H1 (cell line): ENCODE data around the gene UPF1. TPM values are rescaled to one million over a fixed set of nuclear protein-coding genes. Genes with fewer than 3 reads are reported as not detected.

ENCODE experiments used
- CTCF ChIA-PET: fragments of 300-600 bp; sonication (Branson Sonifier 250); formaldehyde crosslinking; loops from one replicate; lab custom pipeline; 2021; ENCODE audit not compliant: partially characterized antibody; lab: Charles Lee
- POLR2A ChIA-PET: fragments of 300-600 bp; sonication (Branson Sonifier 250); formaldehyde crosslinking; loops from one replicate; lab custom pipeline; 2021; ENCODE audit warnings: inconsistent platforms; ENCODE audit not compliant: partially characterized antibody; lab: Charles Lee
- DNase-seq, 2 experiments: peaks; one replicate each; pipeline versions ENCODE4 v3.0.0 to v3.0.0-alpha.2; 2010 to 2022; ENCODE audit warnings: low spot score in 2 of 2, low read depth in 1 of 2, mixed read lengths in 1 of 2
- FAIRE-seq: peaks from 2 replicates; lab custom pipeline; 2011; peaks lifted over from hg19 to GRCh38; lab: Jason Lieb, UNC
- H2AFZ ChIP-seq: 2 replicates; pipeline ENCODE4 v1.8.1; 2012; ENCODE audit warnings: low read length, inconsistent platforms
- H2AK5ac ChIP-seq: 2 replicates; pipeline ENCODE4 v1.6.1; 2013; ENCODE audit warnings: low read depth, low read length
- H2BK120ac ChIP-seq: replicated peaks from 2 replicates; pipeline ENCODE3; 2013; ENCODE audit warnings: low read depth, low read length, inconsistent platforms
- H2BK12ac ChIP-seq: 2 replicates; pipeline ENCODE4 v1.6.1; 2013; ENCODE audit warnings: low read depth, low read length
- H2BK15ac ChIP-seq: 2 replicates; pipeline ENCODE4 v1.6.1; 2013; ENCODE audit warnings: low read length
- H2BK20ac ChIP-seq: 2 replicates; pipeline ENCODE4 v1.6.1; 2013; ENCODE audit warnings: low read length
- H2BK5ac ChIP-seq: 2 replicates; pipeline ENCODE4 v1.6.1; 2013; ENCODE audit warnings: low read depth, low read length
- H3K14ac ChIP-seq: 2 replicates; pipeline ENCODE4 v1.6.1; 2013; ENCODE audit warnings: inconsistent platforms; ENCODE audit not compliant: insufficient read length
- H3K18ac ChIP-seq: 2 replicates; pipeline ENCODE4 v1.6.1; 2013; ENCODE audit warnings: low read length; ENCODE audit errors: extremely low read depth
- H3K23ac ChIP-seq: 2 replicates; pipeline ENCODE4 v1.6.1; 2013; ENCODE audit warnings: inconsistent platforms; ENCODE audit not compliant: insufficient read length
- H3K23me2 ChIP-seq: 2 replicates; pipeline ENCODE4 v1.6.1; 2013; ENCODE audit warnings: low read depth, low read length
- H3K27ac ChIP-seq: 2 replicates; pipeline ENCODE4 v1.6.1; 2011; ENCODE audit warnings: low read depth, low read length, inconsistent platforms
- H3K27me3 ChIP-seq, 4 experiments: replicated peaks in 1 of 4; 1 replicate in 1 of 4; 2 replicates in 3 of 4; pipeline versions ENCODE4 v1.6.1 to v1.8.1; 2011 to 2013; ENCODE audit warnings: low read length in 3 of 4, mild to moderate bottlenecking in 3 of 4, inconsistent platforms in 2 of 4, mixed read lengths in 2 of 4, moderate library complexity in 1 of 4; ENCODE audit not compliant: control insufficient read depth in 3 of 4, insufficient read depth in 3 of 4; ENCODE audit errors: extremely low read depth in 1 of 4
- H3K36me3 ChIP-seq, 4 experiments: 2 replicates each; pipeline versions ENCODE4 v1.6.1 to v1.8.1; 2011 to 2013; ENCODE audit warnings: mild to moderate bottlenecking in 4 of 4, low read length in 3 of 4, moderate library complexity in 2 of 4, control low read depth in 1 of 4, inconsistent platforms in 1 of 4; ENCODE audit not compliant: insufficient read depth in 4 of 4, control insufficient read depth in 2 of 4
- H3K4ac ChIP-seq: replicated peaks from 2 replicates; pipeline ENCODE3; 2013; ENCODE audit warnings: low read length, low read depth, mixed read lengths, inconsistent platforms; ENCODE audit not compliant: insufficient read length
- H3K4me1 ChIP-seq, 4 experiments: replicated peaks in 1 of 4; 1 replicate in 1 of 4; 2 replicates in 3 of 4; pipeline versions ENCODE4 v1.6.1 to v1.8.1; 2011 to 2013; ENCODE audit warnings: low read length in 3 of 4, inconsistent platforms in 2 of 4, mixed read lengths in 1 of 4; ENCODE audit not compliant: insufficient read depth in 4 of 4, control insufficient read depth in 3 of 4
- H3K4me2 ChIP-seq, 2 experiments: 2 replicates each; pipeline versions ENCODE4 v1.6.1 to v1.8.1; 2011 to 2013; ENCODE audit warnings: low read depth in 2 of 2, low read length in 2 of 2, control low read depth in 1 of 2, inconsistent platforms in 1 of 2, mild to moderate bottlenecking in 1 of 2; ENCODE audit not compliant: insufficient read depth in 1 of 2
- H3K4me3 ChIP-seq, 4 experiments: fragments of 200-600, 300-600 bp in 1 of 4; sonication (generic), shearing (Covaris generic), sonication (Bioruptor Twin) in 1 of 4; 2 replicates each; pipeline versions ENCODE4 v1.5.1 to v1.8.1; 2011 to 2016; ENCODE audit warnings: low read length in 4 of 4, low read depth in 3 of 4, control low read depth in 2 of 4, inconsistent platforms in 2 of 4, mild to moderate bottlenecking in 2 of 4, mixed read lengths in 1 of 4, moderate library complexity in 1 of 4; ENCODE audit not compliant: insufficient read depth in 2 of 4; ENCODE audit errors: extremely low read depth in 1 of 4
- H3K56ac ChIP-seq: replicated peaks from 2 replicates; pipeline ENCODE3; 2013; ENCODE audit warnings: low read depth, mild to moderate bottlenecking, mixed read lengths, low read length, inconsistent platforms; ENCODE audit not compliant: insufficient read length
- H3K79me1 ChIP-seq: 2 replicates; pipeline ENCODE4 v1.6.1; 2013; ENCODE audit warnings: low read depth, low read length, control low read depth
- H3K79me2 ChIP-seq, 2 experiments: 2 replicates each; pipeline versions ENCODE4 v1.6.1 to v1.8.1; 2012 to 2013; ENCODE audit warnings: low read length in 2 of 2, mild to moderate bottlenecking in 2 of 2, inconsistent platforms in 1 of 2; ENCODE audit not compliant: insufficient read depth in 2 of 2, control insufficient read depth in 1 of 2
- H3K9ac ChIP-seq, 4 experiments: replicated peaks in 1 of 4; 1 replicate in 1 of 4; 2 replicates in 3 of 4; pipeline versions ENCODE4 v1.6.1 to v1.8.1; 2011 to 2013; ENCODE audit warnings: low read depth in 3 of 4, low read length in 3 of 4, control low read depth in 2 of 4, mild to moderate bottlenecking in 2 of 4, moderate library complexity in 2 of 4, inconsistent platforms in 1 of 4; ENCODE audit errors: extremely low read depth in 1 of 4
- H3K9me3 ChIP-seq, 2 experiments: 2 replicates each; pipeline versions ENCODE4 v1.6.1 to v1.8.1; 2012 to 2013; ENCODE audit warnings: mild to moderate bottlenecking in 2 of 2, moderate library complexity in 2 of 2, control low read depth in 1 of 2, inconsistent platforms in 1 of 2, low read depth in 1 of 2, low read length in 1 of 2, mixed read lengths in 1 of 2; ENCODE audit not compliant: insufficient read depth in 2 of 2
- H4K20me1 ChIP-seq, 2 experiments: replicated peaks in 1 of 2; 2 replicates each; pipeline versions ENCODE3 to v1.8.1; 2011 to 2013; ENCODE audit warnings: inconsistent platforms in 2 of 2, low read length in 2 of 2, mild to moderate bottlenecking in 1 of 2; ENCODE audit not compliant: insufficient read depth in 2 of 2, control insufficient read depth in 1 of 2
- H4K5ac ChIP-seq: 2 replicates; pipeline ENCODE4 v1.6.1; 2013; ENCODE audit warnings: low read length, low read depth, mixed read lengths, inconsistent platforms; ENCODE audit not compliant: insufficient read length
- H4K8ac ChIP-seq: 2 replicates; pipeline ENCODE4 v1.8.0; 2013; ENCODE audit warnings: mild to moderate bottlenecking, moderate library complexity, low read length, inconsistent platforms; ENCODE audit not compliant: insufficient read depth; ENCODE audit errors: extremely low read depth
- H4K91ac ChIP-seq: replicated peaks from 2 replicates; pipeline ENCODE3; 2013; ENCODE audit warnings: low read length, mixed read lengths, inconsistent platforms; ENCODE audit not compliant: insufficient read length
- BRCA1 ChIP-seq: IDR thresholded peaks from 2 replicates; pipeline ENCODE4 v1.6.1; 2012; ENCODE audit warnings: low read depth, low read length, improper control_type of control experiment
- CHD2 ChIP-seq: IDR thresholded peaks from 2 replicates; pipeline ENCODE4 v1.6.1; 2012; ENCODE audit warnings: low read length, improper control_type of control experiment
- MAFK ChIP-seq: IDR thresholded peaks from 2 replicates; pipeline ENCODE4 v1.6.1; 2012; ENCODE audit warnings: low read depth, mild to moderate bottlenecking, improper control_type of control experiment, low read length
- SIX5 ChIP-seq: IDR thresholded peaks from 2 replicates; pipeline ENCODE4 v1.6.1; 2011; ENCODE audit warnings: mild to moderate bottlenecking, low read depth, low read length
- WGBS, 2 experiments: shearing (Covaris generic) in 1 of 2; methylation state at CpG; one replicate each; pipeline versions ENCODE4 v1.1.6 to v1.1.7; 2013 to 2015; ENCODE audit warnings: low lambda C conversion rate in 2 of 2, mixed read lengths in 2 of 2, inconsistent platforms in 1 of 2, low coverage in 1 of 2, missing lambda C conversion rate in 1 of 2; ENCODE audit not compliant: insufficient replicate concordance in 2 of 2, insufficient coverage in 1 of 2, insufficient read length in 1 of 2; ENCODE audit errors: extremely low coverage in 1 of 2, missing lambda C conversion rate in 1 of 2; 5-methylcytosine and 5-hydroxymethylcytosine counted together
- polyA plus RNA-seq, 7 experiments: library from polyadenylated mRNA; depleted of rRNA in 3 of 7; stranded (reverse) in 5 of 7; unstranded in 2 of 7; fragments of >200 nt in 5 of 7; fragments of 200-250 nt in 2 of 7; gene quantifications; 1 replicate in 5 of 7; 2 replicates in 1 of 7; 4 replicates in 1 of 7; pipeline versions ENCODE4 v1.2.1 to v1.2.3, GENCODE V29; 2011 to 2013; ENCODE audit warnings: missing spikeins in 2 of 7, mixed read lengths in 2 of 7
- total RNA-seq: library from RNA; stranded (reverse); fragmentation: NEBNext Ultra II Directional; extraction: Animal tissue kit (Norgen Biotek cat#: 25700); gene quantifications from 2 replicates; pipeline ENCODE4 v1.2.1, GENCODE V29; 2021

Gene UPF1
- total and polyA plus RNA-seq, 2 of the 8 experiments (the other 6 are each of a cell fraction or from before 2014, with no cell fraction given), result 46.4 to 62.0 TPM

DNA sequence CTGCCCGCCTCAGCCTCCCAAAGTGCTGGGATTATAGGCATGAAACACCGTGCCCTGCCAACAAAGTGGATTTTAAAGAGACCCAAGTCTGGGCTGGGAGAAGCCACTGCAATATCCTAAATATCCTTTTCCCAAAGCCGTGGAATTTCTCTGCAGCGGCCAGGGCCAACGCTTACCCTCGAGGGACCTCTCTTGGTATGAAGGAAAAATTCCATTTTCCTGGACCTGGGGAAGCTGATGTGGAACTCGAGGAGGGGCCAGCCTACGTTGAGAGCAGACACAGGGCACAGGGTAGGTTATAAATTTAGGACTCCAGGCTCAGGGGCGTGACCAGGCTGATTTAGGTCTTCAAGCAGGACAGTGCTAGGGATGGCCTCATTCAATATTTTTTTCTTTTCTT is 17.7 kb upstream of the UPF1 start:
- peaks cover 0 to 14% (median 9%) of the 10 kb centered on the region in 4 experiments; a peak in 3 of 7 replicates for H3K27me3 ChIP-seq
- no peaks in the 10 kb centered on the region for H3K9me3 ChIP-seq
- no peaks in the 10 kb centered on the region for H3K23me2 ChIP-seq
- POLR2A ChIA-PET, result interaction anchor here (0.9 to 1.8 kb wide), 2 partner anchors 10 to 225 kb away, joined by 3 to 7 read pairs; partner anchors contain the start of gene REX1BD
- no peak overlapping the region for H3K27ac ChIP-seq
- H4K91ac ChIP-seq, result no peak overlapping the region
- no peak for FAIRE-seq
- no peaks in the 10 kb centered on the region for H3K79me2 ChIP-seq
- no peak overlapping the region for H3K56ac ChIP-seq
- H3K79me1 ChIP-seq, result no peaks in the 10 kb centered on the region
- H3K4ac ChIP-seq, result no peak overlapping the region
- no peak overlapping the region for H3K4me3 ChIP-seq
- no peaks in the 10 kb centered on the region for H3K4me1 ChIP-seq
- TF ChIP-seq CHD2, result no peak
- TF ChIP-seq SIX5, result no peak
- no peak for TF ChIP-seq BRCA1
- no peak for TF ChIP-seq MAFK
- TF ChIP-seq, all 59 proteins: peak for 0
- Histone ChIP-seq H2BK12ac (no peak overlapping the region), H2AFZ (no peak overlapping the region), H4K8ac (no peak overlapping the region), H2BK120ac (no peak overlapping the region), H3K14ac (no peak overlapping the region), H4K20me1 (no peaks in the 10 kb centered on the region), H2BK5ac (no peak overlapping the region), H3K9ac (no peak overlapping the region), H2BK20ac (no peak overlapping the region), H4K5ac (no peak overlapping the region), H2BK15ac (no peak overlapping the region), H3K23ac (no peak overlapping the region), H3K36me3 (no peaks in the 10 kb centered on the region), H2AK5ac (no peak overlapping the region), H3K18ac (no peak overlapping the region), H3K4me2 (no peak overlapping the region)
- DNase-seq, result no peak
- CTCF ChIA-PET, result interaction anchor here (0.9 to 1.1 kb wide), 2 partner anchors 10 to 33 kb away, joined by 4 read pairs; no protein-coding TSS in a partner anchor
- 90% methylated on average over 9 of the region's 9 CpGs; no CpG with 5 or more reads in 1 of the 2 experiments for WGBS, 2 experiments
